ENCODE data around the gene BPHL.

GRCh38 chr6:3190056-3190455 is 71.5 kb downstream of the BPHL start:
- no peak for TF ChIP-seq CTCF (IDR thresholded peaks at IDR 0.05)
- no peak for TF ChIP-seq POLR2A (IDR thresholded peaks at IDR 0.05)
- no peak for TF ChIP-seq EP300 (IDR thresholded peaks at IDR 0.05)
- no peak for TF ChIP-seq POLR2AphosphoS5 (IDR thresholded peaks at IDR 0.05)

Measured in sigmoid colon (tissue), 4 donors.